H1 (cell line): ENCODE measurements around the gene TTC23. TPM values are rescaled to one million over a fixed set of nuclear protein-coding genes. Genes with fewer than 3 reads are reported as not detected.

Source experiments
- ASH2L ChIP-seq: fragments of 200-600, 300-600 bp; sonication (generic); IDR thresholded peaks from one replicate; pipeline ENCODE4 v1.7.1; 2017; ENCODE audit warnings: low read length
- SP1 ChIP-seq: IDR thresholded peaks from 2 replicates; pipeline ENCODE4 v1.6.1; 2011; ENCODE audit warnings: low read depth, low read length
- TAF7 ChIP-seq: optimal IDR thresholded peaks from 2 replicates; pipeline ENCODE3; 2011; ENCODE audit warnings: low read depth, mild to moderate bottlenecking, inconsistent platforms, low read length, moderate library complexity, borderline replicate concordance
- polyA plus RNA-seq, 7 experiments: library from polyadenylated mRNA; depleted of rRNA in 3 of 7; stranded (reverse) in 5 of 7; unstranded in 2 of 7; fragments of >200 nt in 5 of 7; fragments of 200-250 nt in 2 of 7; gene quantifications; 1 replicate in 5 of 7; 2 replicates in 1 of 7; 4 replicates in 1 of 7; pipeline versions ENCODE4 v1.2.1 to v1.2.3, GENCODE V29; 2011 to 2013; ENCODE audit warnings: missing spikeins in 2 of 7, mixed read lengths in 2 of 7
- total RNA-seq: library from RNA; stranded (reverse); fragmentation: NEBNext Ultra II Directional; extraction: Animal tissue kit (Norgen Biotek cat#: 25700); gene quantifications from 2 replicates; pipeline ENCODE4 v1.2.1, GENCODE V29; 2021
- TF ChIP-seq, protein P1 (sequence below): IDR thresholded peaks from 2 replicates; pipeline ENCODE4 v1.6.1; 2012; ENCODE audit warnings: inconsistent platforms

TTC23 gene
- total and polyA plus RNA-seq, 2 of the 8 experiments (the other 6 are each of a cell fraction or from before 2014, with no cell fraction given) = 4.8 to 23.0 TPM

DNA sequence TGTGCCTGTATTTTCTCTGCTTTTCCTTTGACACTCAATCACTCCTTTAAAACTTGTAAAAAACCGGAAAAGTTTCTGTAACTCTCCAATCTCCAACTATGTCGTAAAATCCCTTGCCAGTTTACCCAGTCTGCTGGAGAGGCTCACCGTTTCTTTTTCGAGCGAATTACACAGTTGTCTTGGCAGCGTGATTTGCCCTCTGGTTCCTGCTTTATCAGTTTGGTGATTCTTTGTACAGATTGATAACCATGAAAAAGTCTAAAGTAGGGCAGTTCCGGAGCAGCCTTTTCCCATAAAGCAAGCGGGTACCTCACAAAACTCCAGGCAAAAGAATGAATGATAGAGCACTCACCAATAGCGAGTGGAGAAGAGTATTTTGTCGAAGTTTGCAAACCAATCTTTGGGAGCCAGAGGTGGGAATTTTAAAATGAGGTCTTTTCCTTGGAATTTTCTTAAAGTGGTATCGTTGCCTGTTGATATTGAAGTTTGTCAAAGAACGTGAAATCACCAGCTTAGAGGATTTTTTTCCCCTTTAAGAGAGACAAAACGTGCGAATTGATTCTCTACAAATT lies at the start of gene TTC23 (continued):
- TF ChIP-seq SP1 (peak; percentile 83), ASH2L (peak; percentile 64), TAF7 (no peak)
- TF ChIP-seq, protein P1, sequence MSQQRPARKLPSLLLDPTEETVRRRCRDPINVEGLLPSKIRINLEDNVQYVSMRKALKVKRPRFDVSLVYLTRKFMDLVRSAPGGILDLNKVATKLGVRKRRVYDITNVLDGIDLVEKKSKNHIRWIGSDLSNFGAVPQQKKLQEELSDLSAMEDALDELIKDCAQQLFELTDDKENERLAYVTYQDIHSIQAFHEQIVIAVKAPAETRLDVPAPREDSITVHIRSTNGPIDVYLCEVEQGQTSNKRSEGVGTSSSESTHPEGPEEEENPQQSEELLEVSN = no peak
